ENCODE results near the gene USF1.
"Not testable (repeated sequence)": the region's sequence is repeated elsewhere in the genome, so short reads cannot be mapped to it uniquely, and the experiment has no call there.

The USF1 gene

DNA sequence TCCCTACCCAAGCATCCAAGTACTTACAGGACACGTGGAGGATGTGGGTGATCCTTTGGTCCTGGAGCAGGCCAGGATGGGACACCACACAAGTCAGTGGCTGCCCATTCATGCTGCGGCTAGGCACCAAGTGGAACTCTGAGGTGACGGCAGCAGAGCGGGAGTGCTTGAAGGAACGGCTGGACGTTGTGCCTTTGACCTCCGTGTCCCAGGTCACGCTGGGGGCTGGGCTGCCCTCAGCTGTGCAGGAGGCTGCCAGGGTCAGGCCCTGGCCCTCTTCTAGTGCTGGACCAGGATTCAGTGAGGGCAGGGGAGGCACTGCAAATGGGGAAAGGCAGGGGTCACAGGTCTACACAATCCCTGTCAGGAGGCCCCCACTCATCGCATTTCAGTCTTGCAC is 31.6 kb upstream of the USF1 start:
- no peak for DNase-seq

DNA sequence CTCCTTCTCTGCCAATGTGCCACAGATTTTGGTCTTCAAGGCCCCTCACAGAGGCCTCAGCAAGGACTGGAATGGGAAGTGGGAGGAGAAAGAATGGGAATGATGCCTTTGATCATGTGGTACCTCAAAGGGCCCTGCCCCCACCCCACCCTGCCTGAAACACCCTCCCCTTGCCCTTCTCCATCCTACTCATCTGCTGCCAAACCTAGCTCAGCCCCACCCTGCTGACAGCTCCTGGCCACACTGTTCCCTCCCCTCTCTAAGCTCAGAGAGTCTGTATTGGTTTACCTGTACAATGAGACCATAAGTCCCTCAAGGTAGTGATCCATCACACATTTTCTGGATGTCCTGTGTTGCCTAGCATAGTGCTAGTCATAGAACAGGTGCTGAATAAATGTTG is 30.6 kb upstream of the USF1 start:
- DNase-seq = no peak

DNA sequence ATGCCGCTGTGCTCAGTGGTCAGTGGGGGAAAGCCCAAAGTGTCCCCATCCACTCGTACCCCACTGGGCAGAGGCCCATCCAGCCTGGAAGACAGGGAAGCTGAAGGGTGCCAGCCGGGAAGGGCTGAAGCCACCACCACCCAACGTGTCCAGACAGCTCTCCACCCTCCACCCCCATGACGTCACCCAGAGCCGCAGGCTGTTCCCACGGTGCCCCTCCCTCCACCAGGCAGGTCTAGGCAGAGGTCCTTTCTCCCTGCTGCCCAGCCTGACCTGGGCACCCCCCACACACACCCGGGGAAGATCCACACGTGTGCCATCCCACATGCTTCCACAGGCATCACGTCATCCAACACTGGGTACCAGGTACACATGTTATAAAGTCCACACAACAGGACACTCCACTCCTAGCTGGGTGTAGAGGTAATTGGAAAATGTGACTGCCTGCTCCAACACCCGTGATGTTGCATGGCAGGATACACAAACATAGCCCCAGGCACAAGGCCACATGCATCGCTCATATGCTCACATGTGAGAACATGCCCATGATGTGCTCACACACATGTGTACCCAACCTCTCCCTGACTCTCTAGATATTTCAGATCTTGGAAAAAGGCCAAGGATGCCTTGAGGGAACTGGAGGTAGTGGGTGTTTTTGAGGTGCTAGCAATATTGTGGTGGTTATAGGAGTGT is 29.0 kb upstream of the USF1 start:
- DNase-seq = no peak

DNA sequence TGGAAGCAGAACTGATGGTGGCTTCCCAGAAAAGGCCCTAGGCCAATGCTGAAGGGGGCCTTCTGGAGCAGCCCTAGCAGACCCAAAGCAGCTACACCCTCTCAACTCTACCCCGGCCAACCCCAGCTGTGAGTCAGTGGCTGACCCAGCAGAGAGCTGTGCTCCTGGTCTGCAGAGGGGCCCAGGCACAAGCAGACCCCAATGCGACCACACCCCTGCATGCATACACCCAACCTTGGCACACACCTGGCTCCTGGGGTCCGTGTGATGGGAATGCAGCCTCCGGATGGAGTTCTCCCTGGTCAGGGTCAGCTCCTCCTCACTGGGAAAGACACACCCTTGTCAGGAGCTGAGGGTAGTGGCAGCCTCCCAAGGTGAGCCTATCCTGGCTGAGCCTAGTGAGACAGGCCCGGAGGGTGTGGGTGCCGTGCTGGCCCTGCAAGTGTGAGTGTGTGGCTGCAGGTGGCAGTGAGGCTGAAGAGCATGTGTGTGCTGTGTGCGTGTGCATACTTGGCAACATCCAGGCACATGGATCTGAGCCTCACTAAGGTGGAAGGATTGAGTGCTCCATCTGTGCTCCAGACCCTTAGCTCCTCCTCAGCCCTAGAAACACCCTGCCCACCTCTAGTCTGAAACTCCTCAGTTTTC is 27.8 kb upstream of the USF1 start:
- no peak for DNase-seq

DNA sequence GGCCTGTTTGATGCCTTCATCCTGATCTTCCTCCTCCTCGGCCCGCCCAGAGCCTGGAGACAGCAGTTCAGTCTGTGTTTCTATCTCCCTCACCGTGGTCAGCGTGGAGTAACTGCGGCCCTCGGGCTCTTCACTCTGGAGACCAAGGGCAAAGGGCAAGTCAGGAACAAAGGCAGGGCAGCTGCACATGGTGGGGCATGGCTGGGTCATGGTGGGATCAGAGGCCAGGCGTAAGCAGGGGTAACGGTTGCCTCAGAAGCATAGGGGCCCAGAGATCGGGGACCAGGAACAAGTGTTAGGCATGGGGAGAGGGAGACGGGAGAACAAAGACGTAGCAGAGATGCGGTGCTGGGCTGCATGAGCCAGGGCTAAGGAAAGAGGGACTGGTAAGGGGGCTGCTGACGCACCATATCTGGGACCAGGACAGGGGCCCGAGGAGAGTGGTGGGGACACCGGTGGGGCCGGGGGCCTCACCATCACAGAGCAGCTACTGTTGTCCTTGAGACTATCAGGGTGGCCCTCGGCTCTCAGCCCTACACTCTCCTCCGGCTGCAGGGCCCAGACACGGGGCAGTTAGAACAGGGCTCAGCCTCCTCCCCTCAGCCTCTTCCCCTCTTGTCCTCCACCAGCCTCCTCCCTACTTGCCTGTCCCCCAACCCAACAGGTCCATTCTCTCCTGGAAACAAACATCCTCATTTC is 27.1 kb upstream of the USF1 start:
- no peak for DNase-seq

DNA sequence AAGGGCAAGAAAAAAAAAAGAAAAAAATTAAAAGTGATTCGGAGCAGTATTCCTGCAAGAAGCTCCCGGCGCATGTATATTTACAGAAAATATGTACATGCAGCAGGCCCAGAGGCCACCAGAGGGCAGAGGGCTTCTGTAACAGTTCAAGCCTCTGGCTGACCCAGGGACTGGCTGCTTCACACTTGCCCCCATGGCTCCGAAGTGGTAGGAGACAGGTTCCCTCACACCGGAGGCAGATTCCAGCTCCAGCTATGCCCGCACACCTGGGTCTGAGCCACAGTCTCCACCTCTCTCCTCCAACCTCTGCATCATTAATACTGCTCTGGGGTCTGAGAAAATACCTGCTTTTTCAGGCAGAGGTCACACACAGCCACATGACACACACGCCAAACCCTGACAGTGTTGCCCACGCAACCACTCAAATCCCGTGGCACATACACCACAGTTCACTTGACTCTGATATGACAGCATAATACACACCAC is 26.2 kb upstream of the USF1 start:
- peak; percentile 64 for DNase-seq

GRCh38 chr1:161070761-161071160 is 25.0 kb upstream of the USF1 start:
- DNase-seq = no peak

- peak; percentile 89 for DNase-seq
Observed at GRCh38 chr1:161069731-161070270, 24.0 kb upstream of the USF1 start, which contains the start of gene ARHGAP30. Gene ARHGAP30, minus strand, starts transcription at chr1:161069891. Its CDS starts 267 bp downstream, at chr1:161069624.

DNA sequence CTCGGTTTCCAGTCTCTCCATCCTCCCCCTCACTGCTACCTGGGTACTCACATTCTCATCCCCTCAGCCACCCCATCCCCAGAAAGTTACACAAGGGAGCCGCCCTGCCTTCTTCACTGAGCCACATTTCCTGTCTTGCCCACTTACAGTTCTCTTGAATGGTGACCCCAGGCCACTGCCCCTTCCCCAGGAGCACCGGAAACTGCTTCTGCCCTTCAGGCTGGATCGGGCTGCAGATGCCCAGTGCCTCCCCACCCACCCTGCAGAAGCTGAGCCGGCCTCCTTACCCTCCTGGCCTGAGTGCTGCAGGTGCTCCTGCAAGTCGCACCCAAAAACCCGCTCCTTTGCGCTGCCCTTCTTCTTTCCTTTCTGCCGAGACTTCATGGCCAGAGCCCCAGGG is 23.5 kb upstream of the USF1 start:
- DNase-seq = no peak

- peak; percentile 90 for DNase-seq
Observed at GRCh38 chr1:161068306-161069234, 22.8 kb upstream of the USF1 start.

DNA sequence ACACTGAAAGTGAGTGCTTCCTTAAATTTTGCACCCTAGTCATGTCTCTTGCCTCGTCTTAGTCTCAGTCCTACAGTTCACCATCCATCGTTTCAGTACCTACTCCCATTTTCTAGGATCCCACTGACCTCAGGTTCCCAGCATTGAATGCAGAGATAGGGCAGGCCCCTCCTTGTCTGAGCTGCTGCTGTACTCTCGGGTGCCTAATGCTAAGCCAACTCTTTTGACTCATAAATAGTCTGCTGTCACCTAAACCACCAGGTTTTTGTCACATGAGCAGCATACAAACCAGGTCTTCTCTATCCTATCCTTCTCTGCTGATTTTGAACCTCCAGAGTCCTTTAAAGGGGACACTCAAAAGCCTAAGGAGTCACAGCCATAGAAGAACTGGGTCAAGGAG is 20.9 kb upstream of the USF1 start:
- peak; percentile 28 for DNase-seq

DNA sequence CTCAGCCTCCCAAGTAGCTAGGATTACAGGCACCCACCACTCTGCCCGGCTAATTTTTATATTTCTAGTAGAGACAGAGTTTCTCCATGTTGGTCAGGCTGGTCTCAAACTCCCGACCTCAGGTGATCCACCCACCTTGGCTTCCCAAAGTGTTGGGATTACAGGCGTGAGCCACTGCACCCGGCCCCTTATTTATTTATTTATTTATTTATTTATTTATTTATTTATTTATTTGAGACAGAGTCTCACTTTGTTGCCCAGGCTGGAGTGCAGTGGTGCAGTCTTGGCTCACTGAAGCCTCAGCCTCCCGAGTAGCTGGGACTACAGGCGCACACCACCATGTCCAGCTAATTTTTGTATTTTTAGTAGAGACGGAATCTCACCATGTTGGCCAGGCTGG is 19.9 kb upstream of the USF1 start:
- not testable (repeated sequence) for DNase-seq

DNA sequence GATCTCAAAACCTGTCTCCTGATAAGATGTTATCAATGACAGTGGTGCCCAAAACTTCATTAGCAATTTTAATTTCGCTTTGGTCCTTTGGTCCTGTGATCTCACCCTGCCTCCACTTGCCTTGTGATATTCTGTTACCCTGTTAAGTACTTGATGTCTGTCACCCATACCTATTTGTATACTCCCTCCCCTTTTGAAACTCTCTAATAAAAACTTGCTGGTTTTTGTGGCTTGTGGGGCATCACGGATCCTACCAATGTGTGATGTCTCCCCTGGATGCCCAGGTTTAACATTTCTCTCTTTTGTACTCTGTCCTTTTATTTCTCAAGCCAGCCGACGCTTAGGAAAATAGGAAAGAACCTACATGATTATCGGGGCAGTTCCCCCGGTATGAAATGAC is 18.2 kb upstream of the USF1 start:
- DNase-seq = not testable (repeated sequence)

DNA sequence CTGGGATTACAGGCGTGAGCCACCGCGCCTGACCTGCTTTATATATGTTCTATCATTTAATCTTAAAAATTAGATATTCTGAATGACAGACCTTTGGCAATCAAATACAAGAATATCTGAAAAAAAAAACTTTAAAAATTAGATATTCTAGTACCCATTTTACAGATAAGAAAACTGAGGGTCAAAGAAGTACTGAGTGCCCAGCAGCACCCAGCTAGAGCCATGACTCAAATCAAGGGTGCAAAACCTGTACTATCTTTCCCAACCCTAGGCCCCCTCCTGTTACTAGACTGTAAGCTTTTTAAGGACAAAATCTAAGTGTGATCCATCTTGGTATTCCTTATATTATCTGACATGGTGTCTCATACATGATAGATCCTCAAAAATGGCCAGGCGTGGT is 15.6 kb upstream of the USF1 start:
- DNase-seq = no peak

DNA sequence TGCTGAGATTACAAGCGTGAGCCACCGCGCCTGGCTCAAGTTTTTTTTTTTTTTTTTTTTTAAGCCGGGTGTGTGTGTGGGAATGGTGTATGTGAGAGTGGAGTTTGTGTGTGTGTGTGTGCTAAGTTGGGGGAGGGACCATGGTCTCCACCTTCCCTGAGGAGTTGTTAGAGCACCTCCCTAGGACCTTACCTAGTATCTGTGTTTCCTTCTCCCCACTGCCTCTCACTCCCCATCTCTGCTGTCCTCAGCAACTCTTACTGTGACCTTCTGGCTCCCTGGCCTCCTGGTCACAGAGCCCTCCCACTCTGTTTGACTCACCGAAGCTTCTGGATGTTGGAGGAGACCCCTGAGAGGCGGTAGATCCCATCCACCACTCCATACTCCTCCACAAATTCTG is 13.5 kb upstream of the USF1 start:
- DNase-seq = no peak

GRCh38 chr1:161054805-161055204 is 9.0 kb upstream of the USF1 start:
- no peak for DNase-seq

- no peak for DNase-seq
Observed at GRCh38 chr1:161054232-161054631, 8.5 kb upstream of the USF1 start.

DNA sequence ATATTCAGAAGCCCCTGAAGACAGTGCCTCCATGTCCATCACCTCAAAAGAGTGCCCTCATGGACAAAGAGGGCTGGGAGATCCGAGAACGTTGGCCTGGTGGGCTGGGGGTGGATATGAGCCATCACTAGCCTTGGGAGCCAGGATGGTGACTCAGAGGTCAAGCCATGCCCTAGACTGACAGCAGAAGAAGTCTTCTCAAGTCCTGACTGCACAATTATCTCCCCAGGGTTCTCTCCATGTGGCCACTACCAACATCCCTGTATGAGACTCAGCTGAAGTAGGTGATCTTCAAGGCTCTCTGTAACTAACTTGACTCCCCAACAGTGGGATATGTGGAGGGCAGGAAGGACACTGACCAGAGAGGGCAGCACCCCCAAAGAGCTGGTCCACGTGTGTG is 7.1 kb upstream of the USF1 start:
- DNase-seq = no peak

GRCh38 chr1:161051219-161051618 is 5.4 kb upstream of the USF1 start:
- DNase-seq = no peak

- no peak for DNase-seq
Observed at GRCh38 chr1:161048949-161049722, 3.4 kb upstream of the USF1 start.
